SK-N-SH treated with all-trans-retinoic acid at 6 μM for 48 hours (cell line): ENCODE results near the gene KIAA1755.

Experiments used
- ARNTL ChIP-seq: fragments of 450-650 bp; formaldehyde crosslinking; IDR thresholded peaks from 2 replicates; pipeline ENCODE4 v1.5.0; 2020; ENCODE audit warnings: low read depth, mild to moderate bottlenecking, moderate library complexity, borderline replicate concordance
- CSDC2 ChIP-seq: fragments of 250-450 bp; sonication (Bioruptor Pico); IDR thresholded peaks from 2 replicates; pipeline ENCODE4 v1.5.0; 2020; ENCODE audit warnings: mild to moderate bottlenecking, moderate library complexity
- GLIS3 ChIP-seq: fragments of 250-450 bp; sonication (Bioruptor Pico); IDR thresholded peaks from 2 replicates; pipeline ENCODE4 v1.5.0; 2020; ENCODE audit warnings: mild to moderate bottlenecking, moderate library complexity
- OSR1 ChIP-seq: fragments of 250-450 bp; sonication (Bioruptor Pico); IDR thresholded peaks from 2 replicates; pipeline ENCODE4 v1.8.0; 2022; ENCODE audit warnings: moderate library complexity, mild to moderate bottlenecking, inconsistent platforms
- PPARA ChIP-seq: fragments of 250-450 bp; sonication (Bioruptor Pico); IDR thresholded peaks from 2 replicates; pipeline ENCODE4 v1.5.0; 2020; ENCODE audit warnings: mild to moderate bottlenecking, borderline replicate concordance
- SNAI2 ChIP-seq: fragments of 250-450 bp; sonication (Bioruptor Pico); IDR thresholded peaks from 2 replicates; pipeline ENCODE4 v1.5.0; 2020; ENCODE audit warnings: mild to moderate bottlenecking, moderate library complexity
- TCF4 ChIP-seq: fragments of 250-450 bp; sonication (Bioruptor Pico); IDR thresholded peaks from 2 replicates; pipeline ENCODE4 v1.8.0; 2021; ENCODE audit warnings: mild to moderate bottlenecking, moderate library complexity, borderline replicate concordance
- ZC3H10 ChIP-seq: fragments of 250-450 bp; sonication (Bioruptor Pico); IDR thresholded peaks from 2 replicates; pipeline ENCODE4 v1.5.1; 2021; ENCODE audit warnings: mild to moderate bottlenecking, moderate library complexity
- ZFP3 ChIP-seq: fragments of 250-450 bp; sonication (Bioruptor Pico); IDR thresholded peaks from 2 replicates; pipeline ENCODE4 v1.5.0; 2020; ENCODE audit warnings: mild to moderate bottlenecking, moderate library complexity
- ZFP30 ChIP-seq: fragments of 450-650 bp; formaldehyde crosslinking; IDR thresholded peaks from 2 replicates; pipeline ENCODE4 v1.5.0; 2022; ENCODE audit warnings: mild to moderate bottlenecking, moderate library complexity
- TF ChIP-seq, protein P1 (sequence below): fragments of 250-450 bp; sonication (Bioruptor Pico); IDR thresholded peaks from 2 replicates; pipeline ENCODE4 v1.8.0; 2020; ENCODE audit warnings: mild to moderate bottlenecking, moderate library complexity, borderline replicate concordance
- TF ChIP-seq, protein P2 (sequence below): fragments of 250-450 bp; sonication (Bioruptor Pico); IDR thresholded peaks from 2 replicates; pipeline ENCODE4 v1.5.0; 2020; ENCODE audit warnings: mild to moderate bottlenecking, moderate library complexity
- TF ChIP-seq, protein P3 (sequence below): fragments of 250-450 bp; sonication (Bioruptor Pico); IDR thresholded peaks from 2 replicates; pipeline ENCODE4 v1.5.1; 2020; ENCODE audit warnings: low read depth, mild to moderate bottlenecking, moderate library complexity

DNA sequence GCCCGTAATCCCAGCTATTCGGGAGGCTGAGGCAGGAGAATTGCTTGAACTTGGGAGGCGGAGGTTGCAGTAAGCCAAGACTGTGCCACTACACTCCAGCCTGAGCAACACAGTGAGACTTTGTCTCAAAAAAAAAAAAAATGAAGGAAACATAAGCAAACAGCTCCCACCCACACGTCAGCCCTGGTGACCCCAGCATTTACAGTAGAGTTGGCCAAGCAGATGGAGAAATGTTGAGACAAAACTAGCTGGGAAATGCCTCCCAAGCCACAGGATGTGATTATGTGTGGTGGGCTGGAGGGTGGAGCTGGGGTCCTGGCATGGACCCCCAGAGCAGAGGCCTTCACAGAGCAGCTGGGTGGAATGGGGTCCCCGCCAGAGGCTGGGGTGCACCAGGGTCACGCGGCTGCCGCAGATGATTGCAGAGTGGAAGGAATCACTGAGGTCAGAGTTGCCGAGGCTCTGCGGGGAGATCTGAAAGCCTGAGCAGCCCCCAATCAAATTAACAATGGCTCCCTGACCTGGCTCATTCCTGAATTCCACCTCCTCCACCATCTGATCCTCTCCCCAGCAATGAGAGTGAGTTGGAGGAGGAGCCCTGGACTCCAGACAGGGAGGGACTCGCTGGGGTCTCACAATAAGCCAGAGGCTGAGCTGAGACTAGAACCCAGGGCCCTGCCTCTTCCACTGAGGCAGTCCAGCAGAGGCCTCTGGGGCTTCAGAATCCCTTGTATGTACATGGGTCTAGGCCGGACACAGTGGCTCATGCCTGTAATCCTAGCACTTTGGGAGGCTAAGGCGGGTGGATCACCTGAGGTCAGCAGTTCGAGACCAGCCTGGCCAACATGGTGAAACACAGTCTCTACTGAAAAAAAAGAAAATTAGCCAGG lies 60.8 kb downstream of the KIAA1755 start:
- no peak for TF ChIP-seq OSR1 (CRISPR knock-in tag)
- no peak for TF ChIP-seq CSDC2 (CRISPR knock-in tag)
- TF ChIP-seq ZFP3 (CRISPR knock-in tag) = no peak
- TF ChIP-seq TCF4 (CRISPR knock-in tag) = no peak
- no peak for TF ChIP-seq GLIS3
- TF ChIP-seq, protein P1, sequence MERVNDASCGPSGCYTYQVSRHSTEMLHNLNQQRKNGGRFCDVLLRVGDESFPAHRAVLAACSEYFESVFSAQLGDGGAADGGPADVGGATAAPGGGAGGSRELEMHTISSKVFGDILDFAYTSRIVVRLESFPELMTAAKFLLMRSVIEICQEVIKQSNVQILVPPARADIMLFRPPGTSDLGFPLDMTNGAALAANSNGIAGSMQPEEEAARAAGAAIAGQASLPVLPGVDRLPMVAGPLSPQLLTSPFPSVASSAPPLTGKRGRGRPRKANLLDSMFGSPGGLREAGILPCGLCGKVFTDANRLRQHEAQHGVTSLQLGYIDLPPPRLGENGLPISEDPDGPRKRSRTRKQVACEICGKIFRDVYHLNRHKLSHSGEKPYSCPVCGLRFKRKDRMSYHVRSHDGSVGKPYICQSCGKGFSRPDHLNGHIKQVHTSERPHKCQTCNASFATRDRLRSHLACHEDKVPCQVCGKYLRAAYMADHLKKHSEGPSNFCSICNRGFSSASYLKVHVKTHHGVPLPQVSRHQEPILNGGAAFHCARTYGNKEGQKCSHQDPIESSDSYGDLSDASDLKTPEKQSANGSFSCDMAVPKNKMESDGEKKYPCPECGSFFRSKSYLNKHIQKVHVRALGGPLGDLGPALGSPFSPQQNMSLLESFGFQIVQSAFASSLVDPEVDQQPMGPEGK (CRISPR knock-in tag) = no peak
- no peak for TF ChIP-seq ARNTL (CRISPR knock-in tag)
- TF ChIP-seq SNAI2 (CRISPR knock-in tag) = no peak
- TF ChIP-seq ZFP30 (CRISPR knock-in tag) = no peak
- TF ChIP-seq, protein P2, sequence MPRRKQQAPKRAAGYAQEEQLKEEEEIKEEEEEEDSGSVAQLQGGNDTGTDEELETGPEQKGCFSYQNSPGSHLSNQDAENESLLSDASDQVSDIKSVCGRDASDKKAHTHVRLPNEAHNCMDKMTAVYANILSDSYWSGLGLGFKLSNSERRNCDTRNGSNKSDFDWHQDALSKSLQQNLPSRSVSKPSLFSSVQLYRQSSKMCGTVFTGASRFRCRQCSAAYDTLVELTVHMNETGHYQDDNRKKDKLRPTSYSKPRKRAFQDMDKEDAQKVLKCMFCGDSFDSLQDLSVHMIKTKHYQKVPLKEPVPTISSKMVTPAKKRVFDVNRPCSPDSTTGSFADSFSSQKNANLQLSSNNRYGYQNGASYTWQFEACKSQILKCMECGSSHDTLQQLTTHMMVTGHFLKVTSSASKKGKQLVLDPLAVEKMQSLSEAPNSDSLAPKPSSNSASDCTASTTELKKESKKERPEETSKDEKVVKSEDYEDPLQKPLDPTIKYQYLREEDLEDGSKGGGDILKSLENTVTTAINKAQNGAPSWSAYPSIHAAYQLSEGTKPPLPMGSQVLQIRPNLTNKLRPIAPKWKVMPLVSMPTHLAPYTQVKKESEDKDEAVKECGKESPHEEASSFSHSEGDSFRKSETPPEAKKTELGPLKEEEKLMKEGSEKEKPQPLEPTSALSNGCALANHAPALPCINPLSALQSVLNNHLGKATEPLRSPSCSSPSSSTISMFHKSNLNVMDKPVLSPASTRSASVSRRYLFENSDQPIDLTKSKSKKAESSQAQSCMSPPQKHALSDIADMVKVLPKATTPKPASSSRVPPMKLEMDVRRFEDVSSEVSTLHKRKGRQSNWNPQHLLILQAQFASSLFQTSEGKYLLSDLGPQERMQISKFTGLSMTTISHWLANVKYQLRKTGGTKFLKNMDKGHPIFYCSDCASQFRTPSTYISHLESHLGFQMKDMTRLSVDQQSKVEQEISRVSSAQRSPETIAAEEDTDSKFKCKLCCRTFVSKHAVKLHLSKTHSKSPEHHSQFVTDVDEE (CRISPR knock-in tag) = no peak
- no peak for TF ChIP-seq PPARA
- TF ChIP-seq, protein P3, sequence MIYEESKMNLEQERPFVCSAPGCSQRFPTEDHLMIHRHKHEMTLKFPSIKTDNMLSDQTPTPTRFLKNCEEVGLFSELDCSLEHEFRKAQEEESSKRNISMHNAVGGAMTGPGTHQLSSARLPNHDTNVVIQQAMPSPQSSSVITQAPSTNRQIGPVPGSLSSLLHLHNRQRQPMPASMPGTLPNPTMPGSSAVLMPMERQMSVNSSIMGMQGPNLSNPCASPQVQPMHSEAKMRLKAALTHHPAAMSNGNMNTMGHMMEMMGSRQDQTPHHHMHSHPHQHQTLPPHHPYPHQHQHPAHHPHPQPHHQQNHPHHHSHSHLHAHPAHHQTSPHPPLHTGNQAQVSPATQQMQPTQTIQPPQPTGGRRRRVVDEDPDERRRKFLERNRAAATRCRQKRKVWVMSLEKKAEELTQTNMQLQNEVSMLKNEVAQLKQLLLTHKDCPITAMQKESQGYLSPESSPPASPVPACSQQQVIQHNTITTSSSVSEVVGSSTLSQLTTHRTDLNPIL (CRISPR knock-in tag) = no peak
- TF ChIP-seq ZC3H10 = no peak
